GM19455 (cell line): ENCODE results near the gene HPCAL1.
"Not testable (repeated sequence)": the region's sequence is repeated elsewhere in the genome, so short reads cannot be mapped to it uniquely, and the experiment has no call there.

ENCODE experiments used
- ATAC-seq: cut with Tn5 transposase; IDR thresholded peaks from one replicate; pipeline ENCODE4 v1.9.1; 2021; ENCODE audit not compliant: unreplicated experiment

Gene HPCAL1

DNA sequence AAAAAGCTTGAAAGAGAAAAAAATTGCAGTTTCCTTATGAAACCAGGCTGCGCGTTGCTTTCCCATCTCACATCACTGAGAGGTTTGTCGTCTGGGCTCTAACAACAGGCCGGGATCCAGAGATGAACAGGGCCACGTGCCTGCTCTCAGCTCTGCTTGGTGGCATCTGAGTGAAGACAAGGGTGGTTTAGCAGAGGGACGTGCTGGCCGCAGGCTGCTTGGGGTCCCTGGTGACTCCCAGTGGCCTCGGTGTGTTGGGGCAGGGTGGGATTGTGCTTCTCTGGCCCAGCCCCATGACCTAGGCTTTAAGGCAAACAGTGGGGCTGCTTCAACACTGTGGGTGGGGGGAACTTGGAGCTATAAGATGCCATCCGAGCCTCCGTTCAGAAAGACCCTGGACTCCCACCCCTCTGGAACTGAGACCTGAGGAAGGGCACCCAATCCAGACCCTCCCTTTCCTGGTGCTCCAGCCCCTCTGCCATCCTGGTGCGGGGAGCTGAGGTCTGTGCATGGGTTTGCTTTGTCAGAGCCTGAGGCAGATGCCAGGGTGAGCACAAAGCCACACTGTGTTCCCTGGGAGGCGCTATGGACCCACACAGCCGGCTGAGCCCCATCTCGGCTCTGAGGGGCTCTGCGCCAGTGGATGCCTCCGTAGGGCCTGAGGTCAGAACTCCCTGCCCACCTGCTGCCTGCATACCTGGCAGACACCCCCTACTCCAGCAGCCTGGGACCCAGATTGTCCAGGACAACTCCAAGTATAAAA lies 18.4 kb upstream of the HPCAL1 start:
- no peak for ATAC-seq

DNA sequence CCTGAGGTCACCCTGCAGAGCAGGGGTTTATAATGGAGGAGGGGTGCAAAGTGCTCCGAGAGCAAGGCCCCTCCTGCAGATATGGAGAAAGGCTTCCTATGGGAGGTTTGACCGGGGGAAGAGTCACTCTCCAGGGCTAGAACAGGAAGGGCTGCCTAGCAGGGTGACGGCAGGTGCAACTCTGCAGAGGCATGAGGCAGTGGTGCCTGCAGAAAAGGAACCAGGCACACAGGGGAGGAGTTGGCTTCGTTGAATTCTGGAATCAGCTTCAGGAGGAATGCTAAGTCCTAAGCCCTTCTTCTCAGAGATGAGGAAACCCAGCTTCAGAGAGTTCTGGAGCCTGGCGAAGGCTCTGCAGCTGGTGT lies 17.5 kb upstream of the HPCAL1 start:
- no peak for ATAC-seq

DNA sequence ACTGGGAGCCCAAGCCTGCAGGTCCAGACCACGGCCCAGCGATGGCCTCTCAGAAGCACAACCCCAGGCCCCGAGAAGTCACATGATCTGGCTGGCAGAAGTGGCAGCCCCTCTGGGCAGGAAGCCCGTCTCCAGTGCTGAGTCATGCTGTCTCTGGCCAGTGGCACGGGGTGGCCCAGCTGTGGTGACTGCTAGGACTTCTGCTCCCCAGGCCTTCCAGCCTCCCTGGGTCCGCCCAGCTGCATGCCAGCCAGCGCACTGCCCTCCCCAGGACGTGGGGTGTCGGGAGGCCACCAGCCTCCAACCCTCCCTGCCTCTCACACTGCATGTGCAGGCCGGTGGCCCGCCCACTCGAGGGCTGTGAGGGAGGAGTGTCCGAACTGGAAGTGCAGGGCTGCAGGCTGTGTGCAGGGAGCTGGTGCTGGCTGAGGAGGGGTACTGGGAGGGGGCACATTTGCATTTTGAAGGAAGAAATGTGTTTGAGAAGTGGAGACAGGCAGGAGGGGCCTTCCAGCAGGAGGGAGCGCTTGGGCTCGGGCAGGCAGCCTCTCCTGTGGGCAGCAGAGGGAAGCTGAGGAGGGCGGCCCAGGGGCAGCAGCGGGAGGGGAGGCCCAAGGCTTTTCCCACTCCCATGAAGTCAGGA lies 17.0 kb upstream of the HPCAL1 start:
- no peak for ATAC-seq

DNA sequence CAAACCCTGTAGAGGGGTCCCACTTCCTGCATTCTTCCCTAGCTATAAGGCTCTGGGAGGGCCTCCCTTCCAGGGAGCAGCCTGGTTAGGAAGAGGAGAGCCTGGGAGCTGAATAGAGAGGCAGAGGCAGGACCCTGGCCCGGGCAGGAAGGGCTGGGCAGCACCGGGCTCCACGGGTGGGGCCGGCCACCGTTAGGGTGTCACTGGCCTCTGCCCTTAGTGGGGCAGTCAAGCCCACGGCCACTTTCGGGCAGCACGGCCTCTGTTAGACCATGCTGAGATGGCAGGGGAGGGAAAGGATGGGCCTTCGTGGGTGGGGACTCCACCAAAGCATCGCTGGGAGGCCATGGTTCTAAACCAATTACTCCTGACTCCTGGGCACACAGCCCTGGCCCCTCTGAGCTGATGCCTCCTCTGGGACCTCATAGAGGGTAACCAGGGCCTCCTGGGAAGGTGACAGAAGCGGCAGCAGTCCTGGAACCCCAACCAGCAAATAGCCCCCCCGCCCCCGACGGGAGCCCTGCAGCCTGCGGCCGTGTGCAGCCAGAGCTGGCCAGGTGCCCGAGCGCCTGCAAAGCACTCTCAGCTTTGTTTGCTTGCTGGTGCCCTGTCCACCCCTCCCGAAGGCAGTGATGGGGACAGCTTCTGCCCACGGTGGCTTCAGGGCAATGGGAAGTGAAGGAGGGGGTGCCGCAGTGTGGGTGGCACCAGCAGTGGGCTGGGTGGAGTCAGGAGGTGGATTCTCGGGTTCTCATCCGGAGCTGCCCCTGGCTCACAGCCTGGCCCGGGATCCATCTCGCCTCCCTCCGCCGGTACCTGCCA lies 16.3 kb upstream of the HPCAL1 start:
- no peak for ATAC-seq

DNA sequence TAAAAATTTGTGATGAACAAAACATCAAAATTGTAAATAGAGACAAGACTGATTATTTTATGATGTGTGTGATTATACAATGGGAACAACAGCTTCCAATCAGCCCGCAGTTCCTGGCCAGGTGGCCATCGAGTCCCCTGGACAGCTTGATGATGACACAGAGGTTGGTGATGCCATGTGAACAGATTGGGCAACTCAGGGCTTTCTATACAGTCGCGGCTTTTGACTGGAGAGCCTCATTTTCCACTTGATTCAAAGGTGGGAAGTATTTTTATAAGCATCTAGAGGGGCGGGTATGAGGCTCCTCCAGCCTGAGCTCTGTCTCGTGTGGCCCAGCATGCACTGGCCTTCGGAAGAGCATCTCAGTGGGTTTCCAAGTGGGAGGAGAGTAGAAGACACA lies 14.9 kb upstream of the HPCAL1 start:
- ATAC-seq = no peak

DNA sequence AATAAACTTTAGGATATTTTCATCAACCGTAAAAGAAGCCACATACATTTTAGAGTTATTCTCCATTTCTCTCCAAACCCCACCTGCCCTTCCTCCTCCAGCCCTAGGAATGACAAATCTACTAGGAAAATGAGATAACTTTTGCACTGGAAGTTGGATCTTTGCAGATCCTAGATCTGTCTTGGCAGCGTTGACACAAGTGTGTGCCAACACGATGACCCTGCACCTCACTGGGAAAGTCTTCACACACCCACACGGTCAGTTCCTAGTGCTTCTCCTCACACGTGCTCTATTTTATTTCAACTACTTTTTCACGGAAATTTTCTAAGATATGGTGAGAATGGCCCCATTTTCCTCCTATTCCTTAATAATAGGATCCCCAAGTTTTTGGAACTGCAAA lies 14.1 kb upstream of the HPCAL1 start:
- no peak for ATAC-seq

DNA sequence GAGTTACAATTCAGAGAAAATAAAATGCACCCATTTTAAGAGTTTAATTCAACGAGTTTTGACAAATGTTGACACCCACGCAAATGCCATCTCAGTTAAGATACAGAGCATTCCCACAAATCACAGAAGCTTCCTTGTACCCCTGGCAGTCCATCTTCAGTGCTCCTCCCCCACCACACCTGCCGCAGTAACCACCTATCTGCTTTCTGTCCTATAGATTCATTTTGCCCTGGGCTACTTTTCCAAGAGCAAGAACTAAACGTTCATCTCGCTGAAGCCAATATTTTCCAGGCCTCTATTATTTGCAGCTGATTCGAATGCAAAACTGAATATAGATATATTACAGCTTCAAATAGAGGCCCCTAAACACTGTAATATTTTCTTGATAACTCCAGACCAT lies 13.4 kb upstream of the HPCAL1 start:
- no peak for ATAC-seq

DNA sequence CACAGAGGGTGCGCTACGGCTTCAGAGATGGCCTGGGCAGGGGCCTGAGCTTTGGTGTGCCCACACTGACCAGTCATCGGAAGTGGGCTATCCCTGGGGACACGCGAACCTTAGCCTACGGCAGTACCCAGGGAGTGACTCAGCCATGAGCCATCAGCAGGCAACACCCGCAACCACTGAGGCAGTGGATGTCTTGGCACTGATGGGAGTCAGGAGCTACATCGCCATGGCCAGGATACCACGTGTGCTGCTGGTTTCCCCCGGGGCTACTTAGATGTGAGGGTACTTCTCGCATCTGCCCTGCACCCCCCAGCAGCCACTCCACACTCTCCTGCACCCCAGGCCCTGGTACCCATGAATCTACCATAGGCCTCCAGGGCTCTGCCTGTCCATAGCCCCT lies 12.8 kb upstream of the HPCAL1 start:
- ATAC-seq = no peak

DNA sequence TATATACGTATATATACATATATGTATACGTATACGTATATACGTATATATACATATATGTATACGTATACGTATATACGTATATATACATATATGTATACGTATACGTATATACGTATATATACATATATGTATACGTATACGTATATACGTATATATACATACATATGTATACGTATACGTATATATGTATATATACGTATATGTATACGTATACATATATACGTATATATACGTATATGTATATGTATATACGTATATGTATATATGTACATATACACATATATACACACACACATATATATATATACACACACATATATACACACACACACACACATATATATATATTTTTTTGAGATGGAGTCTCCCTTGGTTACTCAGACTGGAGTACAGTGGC lies 11.3 kb upstream of the HPCAL1 start:
- not testable (repeated sequence) for ATAC-seq

DNA sequence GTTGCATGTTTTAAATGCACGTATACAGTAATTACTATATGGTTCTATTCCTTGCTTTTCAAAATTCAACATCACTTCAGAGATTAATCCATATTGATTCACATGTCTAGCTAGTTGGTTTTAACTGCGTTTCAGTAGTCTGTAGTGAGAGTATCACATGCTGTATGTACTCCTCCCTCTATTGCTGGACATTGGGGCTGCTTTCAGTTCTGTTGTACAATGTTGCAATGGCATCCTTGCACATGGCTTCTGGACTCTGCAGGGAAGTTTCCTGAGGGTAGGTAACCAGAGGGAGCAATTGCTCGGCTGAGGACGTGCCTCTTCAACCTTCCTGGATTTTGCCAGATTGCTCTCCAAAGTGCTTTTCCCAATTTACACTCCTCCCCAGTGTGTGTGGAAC lies 10.7 kb upstream of the HPCAL1 start:
- ATAC-seq = no peak

DNA sequence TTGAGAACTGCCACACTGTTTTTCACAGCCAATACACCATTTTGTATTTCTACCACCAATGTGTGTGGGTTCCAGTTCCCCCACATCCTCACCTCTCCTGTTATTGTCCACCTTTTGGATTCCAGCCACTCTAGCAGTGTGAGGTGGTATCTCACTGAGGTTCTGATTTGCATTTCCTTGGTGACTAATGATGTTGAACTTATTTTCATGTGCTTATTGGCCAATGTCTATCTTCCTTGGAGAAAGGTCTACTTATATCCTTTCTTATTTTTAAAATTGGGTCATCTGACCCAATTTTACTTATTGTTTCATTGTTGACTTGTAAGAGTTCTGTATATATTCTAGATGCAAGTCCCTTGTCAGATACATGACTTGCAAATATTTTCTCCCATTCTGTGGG lies 9.1 kb upstream of the HPCAL1 start:
- no peak for ATAC-seq

DNA sequence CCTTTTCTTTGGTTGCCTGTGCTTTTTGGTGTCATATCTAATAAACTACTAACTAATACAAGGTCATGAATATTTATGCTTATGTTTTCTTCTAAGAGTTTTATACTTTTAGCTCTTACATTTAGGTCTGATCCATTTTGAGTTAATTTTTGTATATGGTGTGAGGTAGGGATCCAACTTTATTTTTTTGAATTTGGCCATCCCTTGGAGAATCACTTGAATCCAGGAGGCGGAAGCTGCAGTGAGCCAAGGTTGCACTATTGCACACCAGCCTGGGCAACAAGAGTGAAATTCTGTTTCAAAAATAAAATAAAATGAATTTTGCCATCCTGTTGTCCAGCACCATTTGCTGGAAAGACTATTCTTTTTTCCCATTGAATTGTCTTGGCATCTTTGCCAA lies 8.6 kb upstream of the HPCAL1 start:
- ATAC-seq = no peak

DNA sequence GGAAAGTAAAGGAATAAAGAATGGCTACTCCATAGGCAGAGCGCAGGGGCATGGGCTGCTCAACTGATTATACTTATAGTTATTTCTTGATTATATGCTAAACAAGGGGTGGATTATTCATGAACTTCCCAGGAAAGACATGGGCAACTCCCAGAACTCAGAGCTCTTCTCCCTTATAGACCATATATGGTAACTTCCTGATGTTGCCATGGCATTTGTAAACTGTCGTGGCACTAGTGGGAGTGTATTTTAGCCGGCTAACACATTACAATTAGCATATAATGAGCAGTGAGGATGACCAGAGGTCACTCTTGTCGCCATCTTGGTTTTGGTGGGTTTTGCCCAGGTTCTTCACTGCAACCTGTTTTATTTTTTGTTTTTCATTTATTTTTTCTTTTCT lies 7.1 kb upstream of the HPCAL1 start:
- ATAC-seq = not testable (repeated sequence)

DNA sequence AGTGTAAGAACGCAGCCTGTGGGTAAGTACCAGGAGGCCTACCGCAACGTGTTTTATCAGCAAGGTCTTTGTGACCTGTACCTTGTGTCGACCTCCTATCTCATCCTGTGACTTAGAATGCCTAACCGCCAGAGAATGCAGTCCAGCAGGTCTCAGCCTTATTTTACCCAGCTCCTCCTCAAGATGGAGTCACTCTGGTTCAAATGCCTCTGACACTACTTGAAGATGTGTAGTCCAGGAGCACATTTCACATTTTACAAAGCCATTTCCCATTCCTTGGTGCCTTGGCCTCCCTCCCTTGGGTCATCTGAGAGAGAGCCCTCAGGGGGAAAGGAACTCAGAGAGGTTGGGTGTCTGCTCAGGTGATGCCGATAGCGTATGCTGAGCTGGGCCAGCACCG lies 6.6 kb upstream of the HPCAL1 start:
- no peak for ATAC-seq

DNA sequence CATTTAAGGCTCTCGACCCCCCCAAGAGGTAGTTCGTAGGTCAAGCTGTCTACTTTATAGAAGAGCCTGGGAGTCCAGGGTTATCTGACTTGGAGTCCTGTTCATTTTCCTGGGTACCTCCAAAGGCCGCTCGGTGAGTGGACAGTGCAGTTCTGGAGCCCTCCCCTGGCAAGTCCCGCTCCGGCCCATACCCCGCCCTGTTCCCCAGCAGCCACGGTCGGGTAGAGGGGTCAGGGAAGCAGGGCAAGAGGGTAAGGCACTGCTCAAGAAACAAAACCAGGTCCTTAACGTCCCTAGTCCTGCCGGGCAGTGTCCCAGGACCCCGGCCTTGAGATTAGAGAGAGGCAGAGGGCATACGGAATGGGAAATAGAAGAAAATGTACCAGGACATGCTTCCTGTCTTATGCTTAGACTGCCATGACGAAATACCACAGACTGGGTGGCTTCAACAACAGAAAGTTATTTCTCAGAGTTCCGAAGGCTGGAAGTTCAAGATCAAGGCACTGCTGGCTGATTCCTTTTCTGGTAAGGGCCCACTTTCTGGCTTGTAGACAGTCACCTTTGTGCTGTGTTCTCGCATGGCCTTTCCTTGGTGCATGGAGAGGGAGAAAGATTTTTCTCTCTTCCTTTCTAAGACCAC lies 5.4 kb upstream of the HPCAL1 start:
- ATAC-seq = no peak

DNA sequence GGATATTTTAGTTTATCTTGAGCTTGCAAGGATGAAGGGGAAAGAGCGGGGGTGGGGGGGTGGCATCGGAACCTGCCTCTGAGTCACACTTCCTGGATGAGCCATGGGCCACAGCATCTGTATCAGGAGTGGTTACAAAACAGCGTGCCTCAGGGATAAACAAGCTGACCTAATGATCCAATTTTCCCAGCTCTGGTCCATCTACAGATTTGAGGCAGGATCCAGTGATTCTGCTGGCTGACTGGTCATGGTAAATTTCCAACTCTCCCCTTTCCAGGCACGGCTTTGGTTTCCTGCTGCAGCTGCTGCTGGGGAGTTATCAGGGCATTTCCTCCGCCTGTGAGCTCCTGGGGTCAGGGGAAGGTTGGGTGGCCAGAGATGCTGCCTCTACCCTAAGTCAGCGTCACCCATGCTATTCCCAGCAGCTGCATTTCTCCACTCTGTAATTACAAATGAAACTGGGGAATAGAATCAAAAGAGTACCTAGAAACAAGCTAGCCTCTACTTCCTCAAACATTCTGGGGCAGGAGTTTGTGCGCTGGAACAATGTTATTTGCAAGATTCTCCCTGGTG lies 4.7 kb upstream of the HPCAL1 start:
- ATAC-seq = no peak

DNA sequence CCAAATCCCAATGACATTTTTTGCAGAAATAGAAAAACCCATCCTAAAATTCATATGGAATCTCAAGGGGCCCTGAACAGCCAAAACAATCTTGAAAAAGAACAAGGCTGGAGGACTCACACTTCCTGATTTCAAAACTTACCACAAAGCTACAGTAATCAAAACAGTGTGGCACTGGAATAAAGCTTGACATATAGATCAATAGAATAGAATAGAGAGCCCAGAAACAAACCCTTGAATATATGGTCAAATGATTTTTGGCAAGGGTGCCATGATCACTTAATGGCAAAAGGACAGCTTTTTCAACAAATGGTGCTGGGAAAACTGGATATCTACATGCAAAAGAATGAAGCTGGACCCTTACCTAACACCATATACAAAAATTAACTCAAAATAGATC lies 3.9 kb upstream of the HPCAL1 start:
- ATAC-seq = not testable (repeated sequence)

DNA sequence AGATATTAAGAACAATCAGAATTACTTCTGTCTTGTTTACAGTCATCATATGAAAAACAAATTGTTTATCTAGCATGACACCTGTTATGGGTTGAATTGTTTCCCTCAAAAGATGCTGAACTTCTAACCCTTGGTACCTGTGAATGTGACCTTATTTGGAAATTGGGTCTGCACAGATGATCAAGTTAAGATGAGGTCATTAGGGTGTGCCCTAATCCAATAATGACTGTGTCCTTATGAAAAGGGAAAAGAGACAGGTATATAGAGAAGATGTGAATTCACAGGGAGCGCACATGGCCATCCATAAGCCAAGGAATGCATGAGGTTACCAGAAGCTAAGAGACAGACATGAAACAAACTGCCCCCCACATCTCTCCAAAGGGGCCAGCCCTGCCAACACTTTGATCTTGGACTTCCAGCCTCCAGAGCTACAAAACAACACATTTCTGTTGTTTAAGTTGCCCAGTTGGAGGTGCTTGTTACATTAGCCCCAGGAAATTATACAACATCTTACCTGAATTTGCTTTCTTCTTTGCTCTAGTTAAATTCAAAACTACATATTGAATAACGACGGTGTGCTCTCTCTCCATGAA lies 2.3 kb upstream of the HPCAL1 start:
- no peak for ATAC-seq

DNA sequence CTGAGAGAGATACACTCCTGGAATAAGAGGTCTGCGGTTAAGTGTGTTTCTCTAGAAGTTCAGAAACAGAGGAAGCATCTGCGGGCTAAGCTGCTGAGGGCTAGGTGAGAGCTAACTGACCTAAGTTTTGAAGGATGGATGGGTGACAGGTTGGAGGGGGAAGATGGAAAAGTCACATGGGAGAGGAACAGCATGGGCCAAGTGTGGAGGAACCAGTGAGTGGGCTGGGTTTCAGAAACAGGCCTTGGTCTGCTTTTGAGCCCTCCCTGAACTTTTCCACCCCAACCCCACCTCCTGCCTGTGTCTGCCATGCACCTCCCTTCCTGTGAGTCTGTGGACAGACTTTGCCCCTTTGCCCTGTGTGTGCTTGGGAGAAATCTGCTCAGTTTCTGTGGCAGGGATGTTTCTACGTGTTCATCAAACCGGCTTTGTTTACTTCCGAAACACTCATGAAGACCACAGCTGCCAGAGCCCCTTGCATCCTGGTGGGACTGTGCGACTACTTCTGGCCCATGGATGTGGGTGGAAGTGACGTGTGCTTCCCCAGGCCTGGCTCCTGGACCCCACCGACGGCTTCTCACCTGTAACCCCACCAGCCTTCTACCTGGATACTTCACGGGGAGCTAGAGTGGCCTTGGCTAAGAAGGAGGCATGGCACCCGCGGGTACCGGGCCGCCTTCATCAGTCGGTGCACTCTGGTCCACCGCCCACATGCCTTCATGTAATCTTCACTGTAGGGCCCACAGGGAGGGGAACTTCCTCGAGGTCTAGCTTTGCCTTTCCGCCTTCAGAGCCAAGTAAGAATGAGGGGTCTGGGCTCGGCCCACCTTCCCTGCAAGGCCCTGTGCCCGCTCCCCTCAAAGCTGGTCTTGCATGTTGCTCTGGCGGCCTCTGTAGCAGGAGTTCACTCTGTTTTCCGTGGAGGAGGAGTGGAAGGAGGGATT lies 1.4 kb upstream of the HPCAL1 start:
- no peak for ATAC-seq
